GM20000 (cell line): ENCODE results near the gene EEA1.
"Not testable (repeated sequence)": the region's sequence is repeated elsewhere in the genome, so short reads cannot be mapped to it uniquely, and the experiment has no call there.

Experiments used
- DNase-seq: peaks from one replicate; pipeline ENCODE4 v3.0.0; 2012; ENCODE audit warnings: low spot score
- TF ChIP-seq, protein P1 (sequence below): IDR thresholded peaks from 2 replicates; pipeline ENCODE4 v1.5.1; 2012; ENCODE audit warnings: mild to moderate bottlenecking, control low read depth; ENCODE audit errors: extremely low read depth, missing control alignments

Gene EEA1

DNA sequence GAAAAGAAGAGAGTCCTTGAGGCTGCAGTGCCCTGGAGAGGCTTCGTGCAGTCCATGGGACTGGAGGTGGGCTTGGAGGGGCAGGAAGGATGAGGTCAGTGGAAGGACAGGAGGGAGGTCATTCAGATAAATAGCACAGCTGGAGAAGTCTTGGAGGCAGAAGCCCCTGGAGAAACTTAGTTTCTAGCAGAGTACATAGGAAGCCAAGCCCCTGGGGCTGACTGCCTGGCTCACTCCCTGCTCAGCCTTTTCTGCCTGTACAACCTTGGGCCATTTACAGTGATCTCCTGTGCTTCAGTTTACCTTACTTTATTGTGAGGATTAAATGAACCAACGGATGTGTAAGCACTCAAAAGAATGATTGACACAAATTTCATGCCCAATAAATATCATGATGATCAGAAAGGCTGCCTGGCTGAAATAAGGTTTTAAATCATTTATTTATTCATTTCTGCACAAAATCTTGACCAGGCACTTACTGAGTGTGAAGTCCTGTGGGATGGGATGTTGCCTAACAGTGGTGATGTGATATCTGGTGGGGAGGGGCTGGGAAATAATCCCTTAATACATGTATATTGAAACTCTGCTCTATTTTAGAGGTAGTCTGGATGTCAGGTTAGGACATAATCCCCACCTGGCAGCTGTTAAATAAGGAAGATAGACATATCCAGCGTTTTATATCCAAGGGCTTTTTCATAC is 172.0 kb downstream of the EEA1 start:
- TF ChIP-seq, protein P1, sequence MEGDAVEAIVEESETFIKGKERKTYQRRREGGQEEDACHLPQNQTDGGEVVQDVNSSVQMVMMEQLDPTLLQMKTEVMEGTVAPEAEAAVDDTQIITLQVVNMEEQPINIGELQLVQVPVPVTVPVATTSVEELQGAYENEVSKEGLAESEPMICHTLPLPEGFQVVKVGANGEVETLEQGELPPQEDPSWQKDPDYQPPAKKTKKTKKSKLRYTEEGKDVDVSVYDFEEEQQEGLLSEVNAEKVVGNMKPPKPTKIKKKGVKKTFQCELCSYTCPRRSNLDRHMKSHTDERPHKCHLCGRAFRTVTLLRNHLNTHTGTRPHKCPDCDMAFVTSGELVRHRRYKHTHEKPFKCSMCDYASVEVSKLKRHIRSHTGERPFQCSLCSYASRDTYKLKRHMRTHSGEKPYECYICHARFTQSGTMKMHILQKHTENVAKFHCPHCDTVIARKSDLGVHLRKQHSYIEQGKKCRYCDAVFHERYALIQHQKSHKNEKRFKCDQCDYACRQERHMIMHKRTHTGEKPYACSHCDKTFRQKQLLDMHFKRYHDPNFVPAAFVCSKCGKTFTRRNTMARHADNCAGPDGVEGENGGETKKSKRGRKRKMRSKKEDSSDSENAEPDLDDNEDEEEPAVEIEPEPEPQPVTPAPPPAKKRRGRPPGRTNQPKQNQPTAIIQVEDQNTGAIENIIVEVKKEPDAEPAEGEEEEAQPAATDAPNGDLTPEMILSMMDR, result no peak
- no peak for DNase-seq

DNA sequence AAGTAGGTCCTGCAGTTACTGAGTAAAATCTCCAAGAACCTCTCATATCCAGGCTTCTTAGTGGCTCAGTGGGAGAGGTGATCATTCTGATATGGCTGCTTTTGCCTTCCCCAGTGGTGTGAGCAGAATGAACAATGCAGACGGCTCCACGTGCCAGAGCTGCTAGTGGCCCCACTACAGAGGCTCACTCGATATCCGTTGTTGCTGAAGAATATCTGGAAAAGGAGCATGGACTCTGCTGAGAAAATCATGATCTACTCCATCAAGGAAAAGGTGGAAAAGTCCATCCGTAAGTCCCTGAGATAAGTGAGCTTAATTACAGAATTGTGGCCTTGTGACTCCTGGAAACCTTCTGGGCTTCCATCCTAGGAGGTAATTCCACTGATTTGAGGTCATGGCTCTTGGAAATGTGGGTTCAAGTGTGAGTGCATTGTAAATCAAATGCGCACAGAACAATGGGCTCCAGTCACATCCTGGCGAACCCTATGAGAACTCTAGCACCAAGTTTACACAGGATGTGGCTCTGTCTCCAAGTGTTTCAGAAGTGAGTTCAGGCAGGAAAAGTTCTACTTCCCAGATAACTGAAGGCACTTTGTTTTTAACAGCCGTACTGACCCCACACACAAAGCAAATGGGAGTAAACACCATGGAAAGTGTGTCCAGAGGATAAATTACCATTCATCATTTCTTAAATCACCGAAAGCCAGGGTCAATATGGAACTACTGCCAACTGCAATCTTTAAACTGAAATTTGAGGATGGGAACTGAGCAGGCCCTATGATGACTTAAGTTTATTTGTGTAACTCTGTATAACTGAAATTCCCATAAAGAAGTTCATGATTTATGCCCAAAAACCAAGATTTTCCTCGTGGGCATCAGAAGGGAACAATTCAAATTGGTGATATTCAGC is 174.9 kb downstream of the EEA1 start:
- DNase-seq, result no peak
- TF ChIP-seq, protein P1, result no peak

DNA sequence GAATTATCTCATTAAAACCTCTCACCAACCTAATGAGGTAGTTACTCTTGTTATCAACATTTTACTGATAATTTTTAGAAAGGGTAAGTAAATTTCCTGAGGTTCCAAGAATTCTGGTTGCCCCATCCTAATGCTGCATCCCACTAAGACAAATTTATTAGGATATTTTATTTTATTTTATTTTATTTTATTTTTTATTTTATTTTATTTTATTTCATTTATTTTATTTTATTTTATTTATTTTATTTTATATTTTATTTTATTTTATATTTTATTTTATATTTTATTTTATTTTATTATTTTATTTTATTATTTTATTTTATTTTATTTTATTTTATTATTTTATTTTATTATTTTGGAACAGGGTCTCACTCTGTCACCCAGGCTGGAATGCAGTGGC is 179.4 kb downstream of the EEA1 start:
- not testable (repeated sequence) for DNase-seq

DNA sequence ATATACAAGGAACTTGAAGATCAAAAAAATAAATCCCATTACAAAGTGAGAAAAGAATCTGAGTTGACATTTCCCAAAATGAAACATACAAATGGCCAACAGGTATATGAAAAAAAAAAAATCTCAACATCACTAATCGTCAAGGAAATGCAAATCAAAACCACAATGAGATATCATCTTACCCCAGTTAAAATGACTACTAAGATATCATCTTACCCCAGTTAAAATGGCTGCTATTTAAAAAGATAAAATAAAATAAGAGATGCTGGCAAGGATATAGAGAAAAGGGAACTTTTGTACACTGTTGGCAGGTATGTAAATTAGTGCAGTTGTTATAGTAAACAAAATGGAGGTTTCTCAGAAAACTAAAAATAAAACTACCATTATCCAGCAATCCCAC is 181.9 kb downstream of the EEA1 start:
- no peak for DNase-seq
- TF ChIP-seq, protein P1, result no peak

DNA sequence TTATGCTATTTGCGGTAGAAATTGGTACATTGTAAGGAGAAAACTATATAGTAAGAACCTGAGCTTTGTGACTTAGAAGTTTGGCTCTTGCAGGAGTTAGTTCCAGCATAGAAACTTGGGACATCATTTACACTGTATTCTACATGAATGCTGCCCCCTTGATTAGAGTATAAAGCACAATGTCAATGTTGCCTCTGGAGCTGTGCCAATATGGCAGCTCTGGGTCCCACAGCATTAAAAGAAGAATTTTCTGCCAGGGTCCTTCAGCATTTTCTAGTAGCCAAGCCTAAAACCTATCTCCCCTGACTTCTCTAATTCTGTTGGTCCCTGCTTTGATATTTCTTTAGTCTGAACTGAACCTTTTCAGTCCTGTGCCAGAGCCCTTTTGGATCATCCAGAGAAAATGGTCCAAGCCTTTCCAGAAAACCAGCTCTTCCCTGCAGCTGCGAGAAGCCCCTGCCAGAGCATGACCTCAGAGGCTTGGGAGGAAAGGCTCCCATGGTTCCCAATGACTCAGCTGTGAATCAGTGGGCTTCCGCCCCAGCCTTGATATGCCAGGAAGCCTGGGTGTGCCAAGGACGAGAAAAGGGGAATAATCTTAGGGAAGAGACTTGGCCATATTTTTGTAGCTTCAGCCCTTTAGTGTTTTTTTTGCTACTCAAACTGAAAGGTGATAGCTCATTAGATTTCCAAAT is 183.1 kb downstream of the EEA1 start:
- DNase-seq, result no peak
- TF ChIP-seq, protein P1, result no peak

DNA sequence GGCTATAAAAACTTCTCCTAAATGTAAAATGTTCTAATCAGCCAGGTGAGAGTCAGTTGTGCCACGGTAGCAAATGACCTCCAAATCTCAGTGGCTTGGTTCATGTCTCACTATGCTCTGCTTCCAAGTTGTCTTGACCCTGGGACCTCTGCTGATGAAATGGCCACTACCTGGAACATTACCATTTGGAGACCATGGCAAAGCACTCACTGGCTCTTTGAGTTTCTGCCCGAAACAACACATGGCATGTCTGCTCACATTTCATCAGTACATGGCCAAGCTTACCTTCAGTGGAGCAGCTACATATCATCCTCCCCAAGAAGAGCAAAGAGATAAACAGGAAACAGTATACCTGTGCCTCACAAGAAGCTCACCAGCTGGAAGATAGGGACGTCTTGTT is 186.1 kb downstream of the EEA1 start:
- TF ChIP-seq, protein P1, result no peak
- DNase-seq, result no peak

DNA sequence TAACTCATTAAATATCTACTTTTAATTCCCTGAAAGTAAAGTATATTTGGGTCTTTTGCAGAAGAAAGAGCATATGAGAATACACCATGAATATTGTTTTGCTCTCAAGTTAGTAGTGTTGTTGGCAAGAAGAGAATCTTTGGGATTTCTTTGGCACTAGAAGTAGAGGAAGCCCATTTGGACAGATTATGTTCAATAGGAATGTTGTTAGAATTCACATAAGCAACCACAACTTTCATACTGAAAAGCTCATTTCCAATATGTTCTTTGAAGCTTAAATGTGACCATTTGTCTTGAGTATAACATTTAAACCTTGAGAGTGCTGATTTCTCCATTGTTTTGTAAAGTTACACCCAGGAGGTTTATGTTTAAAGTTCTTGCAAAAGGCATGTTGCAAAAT is 188.7 kb downstream of the EEA1 start:
- TF ChIP-seq, protein P1, result no peak
- no peak for DNase-seq
